Ammon's horn (tissue), 1 donor: ENCODE data around the gene TMEM258.
A peak's percentile ranks its signal among the peaks of the same experiment; 100 is the strongest.

Experiments used
- DNase-seq: peaks from one replicate; pipeline ENCODE4 v3.0.0-alpha.2; 2016; ENCODE audit warnings: low spot score

TMEM258 gene

GRCh38 chr11:61757213-61757862 is 35.1 kb downstream of the TMEM258 start:
- peak; percentile 65 for DNase-seq

- DNase-seq: no peak
These were observed 35.8 kb downstream of the TMEM258 start for GRCh38 chr11:61756452-61757212.

GRCh38 chr11:61756147-61756451 is 36.3 kb downstream of the TMEM258 start:
- no peak for DNase-seq

GRCh38 chr11:61754534-61755482 is 37.6 kb downstream of the TMEM258 start:
- DNase-seq: no peak

- no peak for DNase-seq
These were observed 38.7 kb downstream of the TMEM258 start for GRCh38 chr11:61753672-61754071.

- no peak for DNase-seq
These were observed 39.4 kb downstream of the TMEM258 start for GRCh38 chr11:61752925-61753521.

GRCh38 chr11:61752117-61752924 is 40.1 kb downstream of the TMEM258 start, which contains the start of gene MYRF:
MYRF (plus strand) TSS chr11:61752636; CDS start chr11:61752745, 109 bp downstream.
- peak; percentile 68 for DNase-seq

- DNase-seq: no peak
These were observed 41.0 kb downstream of the TMEM258 start for GRCh38 chr11:61751384-61751783.

- no peak for DNase-seq
These were observed 41.6 kb downstream of the TMEM258 start for GRCh38 chr11:61750631-61751273.

- DNase-seq: peak; percentile 94
These were observed 42.7 kb downstream of the TMEM258 start for GRCh38 chr11:61749591-61750217.

GRCh38 chr11:61747967-61748285 is 44.5 kb downstream of the TMEM258 start:
- DNase-seq: no peak

GRCh38 chr11:61747192-61747966 is 45.0 kb downstream of the TMEM258 start:
- peak; percentile 91 for DNase-seq

GRCh38 chr11:61746442-61747191 is 45.8 kb downstream of the TMEM258 start:
- no peak for DNase-seq

- DNase-seq: no peak
These were observed 46.5 kb downstream of the TMEM258 start for GRCh38 chr11:61745781-61746441.

- no peak for DNase-seq
These were observed 47.7 kb downstream of the TMEM258 start for GRCh38 chr11:61744609-61745156.

GRCh38 chr11:61744181-61744580 is 48.2 kb downstream of the TMEM258 start:
- DNase-seq: no peak

GRCh38 chr11:61743486-61744095 is 48.8 kb downstream of the TMEM258 start:
- DNase-seq: no peak

GRCh38 chr11:61742391-61742790 is 50.0 kb downstream of the TMEM258 start:
- DNase-seq: no peak
